ENCODE measurements around the gene LRRC58.
"Not testable (repeated sequence)": the region's sequence is repeated elsewhere in the genome, so short reads cannot be mapped to it uniquely, and the experiment has no call there.

LRRC58 gene

GRCh38 chr3:120348991-120349854 lies at the start of gene LRRC58:
TSS of gene LRRC58 (minus strand) at chr3:120349354. CDS start at chr3:120349243, 111 bp downstream.
- peak; percentile 94 for DNase-seq

GRCh38 chr3:120396469-120396868 lies 47.3 kb upstream of the LRRC58 start:
- DNase-seq = no peak

GRCh38 chr3:120394347-120394746 lies 45.2 kb upstream of the LRRC58 start:
- no peak for DNase-seq

GRCh38 chr3:120393761-120394160 lies 44.6 kb upstream of the LRRC58 start:
- DNase-seq = no peak

- DNase-seq = no peak
Observed at GRCh38 chr3:120393243-120393642, 44.1 kb upstream of the LRRC58 start.

- no peak for DNase-seq
Observed at GRCh38 chr3:120382941-120383447, 33.8 kb upstream of the LRRC58 start.

- no peak for DNase-seq
Observed at GRCh38 chr3:120381503-120381902, 32.3 kb upstream of the LRRC58 start.

- DNase-seq = not testable (repeated sequence)
Observed at GRCh38 chr3:120377948-120378347, 28.8 kb upstream of the LRRC58 start.

- no peak for DNase-seq
Observed at GRCh38 chr3:120370463-120370862, 21.3 kb upstream of the LRRC58 start.

- DNase-seq = no peak
Observed at GRCh38 chr3:120369037-120369467, 19.9 kb upstream of the LRRC58 start.

GRCh38 chr3:120368172-120368571 lies 19.0 kb upstream of the LRRC58 start:
- no peak for DNase-seq

- no peak for DNase-seq
Observed at GRCh38 chr3:120364821-120365220, 15.7 kb upstream of the LRRC58 start.

GRCh38 chr3:120364101-120364500 lies 14.9 kb upstream of the LRRC58 start:
- DNase-seq = no peak

- no peak for DNase-seq
Observed at GRCh38 chr3:120357807-120358206, 8.7 kb upstream of the LRRC58 start.

- DNase-seq = no peak
Observed at GRCh38 chr3:120355486-120355885, 6.3 kb upstream of the LRRC58 start.

GRCh38 chr3:120353463-120353862 lies 4.3 kb upstream of the LRRC58 start:
- no peak for DNase-seq

GRCh38 chr3:120352017-120352416 lies 2.9 kb upstream of the LRRC58 start:
- DNase-seq = no peak

- DNase-seq = no peak
Observed at GRCh38 chr3:120350401-120350941, 1.3 kb upstream of the LRRC58 start.

GRCh38 chr3:120349855-120350125 lies 636 bp upstream of the LRRC58 start:
- DNase-seq = no peak

- DNase-seq = peak; percentile 60
Observed at GRCh38 chr3:120348065-120348990, 826 bp downstream of the LRRC58 start.

- no peak for DNase-seq
Observed at GRCh38 chr3:120344349-120344748, 4.8 kb downstream of the LRRC58 start.

- DNase-seq = no peak
Observed at GRCh38 chr3:120341658-120342346, 7.4 kb downstream of the LRRC58 start.

GRCh38 chr3:120339362-120339761 lies 9.8 kb downstream of the LRRC58 start:
- DNase-seq = no peak

Measured in NCI-H2171 (cell line).